ENCODE measurements around the gene KHDC4.

The KHDC4 gene

DNA sequence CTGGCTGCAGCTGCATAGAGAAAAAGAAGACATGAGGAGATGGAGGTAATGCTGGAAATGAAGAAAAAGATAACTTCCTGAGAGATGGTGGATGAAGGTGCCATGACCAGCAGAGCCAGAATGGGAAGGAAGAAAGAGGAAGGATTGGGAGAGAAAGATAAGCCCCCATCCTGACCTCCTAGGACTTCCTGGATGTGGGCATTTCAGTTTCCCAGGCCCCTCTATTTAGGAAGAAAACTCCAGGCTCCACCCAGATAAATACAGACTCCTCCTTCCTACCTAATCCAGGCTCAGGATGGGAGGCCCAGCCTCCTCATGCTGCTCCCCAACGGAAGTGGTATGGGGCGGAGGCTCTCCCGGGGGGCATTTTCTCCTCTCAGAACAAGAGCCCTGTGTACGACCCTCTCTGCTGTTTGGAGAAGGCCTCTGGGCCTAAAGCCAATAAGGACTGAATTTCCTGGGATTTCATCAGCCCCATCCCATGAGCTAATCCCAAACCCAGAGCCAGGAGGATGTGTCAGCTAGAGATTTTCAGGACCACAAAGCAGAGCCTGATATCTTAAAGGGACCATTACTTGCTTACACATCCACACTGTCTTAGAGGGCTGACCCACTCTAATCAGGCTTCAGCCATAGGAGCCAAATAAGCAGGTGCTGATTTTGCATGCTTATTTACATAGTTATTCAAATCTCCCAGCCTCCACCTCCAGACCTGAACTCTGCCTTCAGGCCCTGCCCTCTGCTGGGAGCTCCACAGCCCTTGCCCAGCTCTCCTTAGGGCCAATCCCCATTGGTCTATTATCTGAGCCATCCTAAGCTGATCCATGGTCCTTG is 49.2 kb upstream of the KHDC4 start (continued):
- TF ChIP-seq ZNF837 (tag by site-specific recombination; IDR thresholded peaks at IDR 0.05) (no peak), EGR2 (tag by site-specific recombination; IDR thresholded peaks at IDR 0.05; ENCODE audit: low read depth) (no peak), HOXC10 (CRISPR knock-in tag; IDR thresholded peaks at IDR 0.05) (no peak), GLIS2 (tag by site-specific recombination; IDR thresholded peaks at IDR 0.05) (peak; percentile 55), ZNF830 (tag by site-specific recombination; IDR thresholded peaks at IDR 0.05; ENCODE audit: low read depth) (no peak), TRIM28 (IDR thresholded peaks at IDR 0.05; ENCODE audit: borderline replicate concordance, low read length) (peak; percentile 96; the same call in 1 of the 2 replicates), KLF8 (tag by site-specific recombination; IDR thresholded peaks at IDR 0.05) (0 out of 2 replicates have a peak, but pooled peaks have one; percentile 30), ZNF394 (tag by site-specific recombination; IDR thresholded peaks at IDR 0.05; ENCODE audit: borderline replicate concordance) (peak; percentile 89), ZNF558 (tag by site-specific recombination; IDR thresholded peaks at IDR 0.05) (peak; percentile 67; the same call in 1 of the 2 replicates), ZNF555 (tag by site-specific recombination; conservative IDR thresholded peaks at IDR 0.05) (no peak), FEZF1 (tag by site-specific recombination; IDR thresholded peaks at IDR 0.05) (0 out of 2 replicates have a peak, but pooled peaks have one; percentile 26), ZNF610 (tag by site-specific recombination; IDR thresholded peaks at IDR 0.05; ENCODE audit: borderline replicate concordance) (peak; percentile 79; the same call in 1 of the 2 replicates), ZNF274 (IDR thresholded peaks at IDR 0.05; ENCODE audit: low read length) (no peak), ZNF274 (tag by site-specific recombination; IDR thresholded peaks at IDR 0.05; ENCODE audit: borderline replicate concordance) (no peak), ZBTB48 (tag by site-specific recombination; IDR thresholded peaks at IDR 0.05) (peak; percentile 98), ZNF560 (tag by site-specific recombination; IDR thresholded peaks at IDR 0.05; ENCODE audit: borderline replicate concordance) (no peak), SP3 (tag by site-specific recombination; IDR thresholded peaks at IDR 0.05) (peak; percentile 78), ZBTB21 (tag by site-specific recombination; IDR thresholded peaks at IDR 0.05) (peak; percentile 57; the same call in 1 of the 2 replicates), ZSCAN23 (tag by site-specific recombination; IDR thresholded peaks at IDR 0.05) (no peak), ZNF121 (tag by site-specific recombination; IDR thresholded peaks at IDR 0.05) (no peak), ZNF692 (tag by site-specific recombination; IDR thresholded peaks at IDR 0.05) (peak; percentile 66)
- TF ChIP-seq, protein P1, sequence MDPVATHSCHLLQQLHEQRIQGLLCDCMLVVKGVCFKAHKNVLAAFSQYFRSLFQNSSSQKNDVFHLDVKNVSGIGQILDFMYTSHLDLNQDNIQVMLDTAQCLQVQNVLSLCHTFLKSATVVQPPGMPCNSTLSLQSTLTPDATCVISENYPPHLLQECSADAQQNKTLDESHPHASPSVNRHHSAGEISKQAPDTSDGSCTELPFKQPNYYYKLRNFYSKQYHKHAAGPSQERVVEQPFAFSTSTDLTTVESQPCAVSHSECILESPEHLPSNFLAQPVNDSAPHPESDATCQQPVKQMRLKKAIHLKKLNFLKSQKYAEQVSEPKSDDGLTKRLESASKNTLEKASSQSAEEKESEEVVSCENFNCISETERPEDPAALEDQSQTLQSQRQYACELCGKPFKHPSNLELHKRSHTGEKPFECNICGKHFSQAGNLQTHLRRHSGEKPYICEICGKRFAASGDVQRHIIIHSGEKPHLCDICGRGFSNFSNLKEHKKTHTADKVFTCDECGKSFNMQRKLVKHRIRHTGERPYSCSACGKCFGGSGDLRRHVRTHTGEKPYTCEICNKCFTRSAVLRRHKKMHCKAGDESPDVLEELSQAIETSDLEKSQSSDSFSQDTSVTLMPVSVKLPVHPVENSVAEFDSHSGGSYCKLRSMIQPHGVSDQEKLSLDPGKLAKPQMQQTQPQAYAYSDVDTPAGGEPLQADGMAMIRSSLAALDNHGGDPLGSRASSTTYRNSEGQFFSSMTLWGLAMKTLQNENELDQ (tag by site-specific recombination; IDR thresholded peaks at IDR 0.05; ENCODE audit: low read depth), result no peak
- TF ChIP-seq, protein P2, sequence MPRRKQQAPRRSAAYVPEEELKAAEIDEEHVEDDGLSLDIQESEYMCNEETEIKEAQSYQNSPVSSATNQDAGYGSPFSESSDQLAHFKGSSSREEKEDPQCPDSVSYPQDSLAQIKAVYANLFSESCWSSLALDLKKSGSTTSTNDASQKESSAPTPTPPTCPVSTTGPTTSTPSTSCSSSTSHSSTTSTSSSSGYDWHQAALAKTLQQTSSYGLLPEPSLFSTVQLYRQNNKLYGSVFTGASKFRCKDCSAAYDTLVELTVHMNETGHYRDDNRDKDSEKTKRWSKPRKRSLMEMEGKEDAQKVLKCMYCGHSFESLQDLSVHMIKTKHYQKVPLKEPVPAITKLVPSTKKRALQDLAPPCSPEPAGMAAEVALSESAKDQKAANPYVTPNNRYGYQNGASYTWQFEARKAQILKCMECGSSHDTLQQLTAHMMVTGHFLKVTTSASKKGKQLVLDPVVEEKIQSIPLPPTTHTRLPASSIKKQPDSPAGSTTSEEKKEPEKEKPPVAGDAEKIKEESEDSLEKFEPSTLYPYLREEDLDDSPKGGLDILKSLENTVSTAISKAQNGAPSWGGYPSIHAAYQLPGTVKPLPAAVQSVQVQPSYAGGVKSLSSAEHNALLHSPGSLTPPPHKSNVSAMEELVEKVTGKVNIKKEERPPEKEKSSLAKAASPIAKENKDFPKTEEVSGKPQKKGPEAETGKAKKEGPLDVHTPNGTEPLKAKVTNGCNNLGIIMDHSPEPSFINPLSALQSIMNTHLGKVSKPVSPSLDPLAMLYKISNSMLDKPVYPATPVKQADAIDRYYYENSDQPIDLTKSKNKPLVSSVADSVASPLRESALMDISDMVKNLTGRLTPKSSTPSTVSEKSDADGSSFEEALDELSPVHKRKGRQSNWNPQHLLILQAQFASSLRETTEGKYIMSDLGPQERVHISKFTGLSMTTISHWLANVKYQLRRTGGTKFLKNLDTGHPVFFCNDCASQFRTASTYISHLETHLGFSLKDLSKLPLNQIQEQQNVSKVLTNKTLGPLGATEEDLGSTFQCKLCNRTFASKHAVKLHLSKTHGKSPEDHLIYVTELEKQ (tag by site-specific recombination; IDR thresholded peaks at IDR 0.05; ENCODE audit: borderline replicate concordance), result no peak
- TF ChIP-seq, protein P3, sequence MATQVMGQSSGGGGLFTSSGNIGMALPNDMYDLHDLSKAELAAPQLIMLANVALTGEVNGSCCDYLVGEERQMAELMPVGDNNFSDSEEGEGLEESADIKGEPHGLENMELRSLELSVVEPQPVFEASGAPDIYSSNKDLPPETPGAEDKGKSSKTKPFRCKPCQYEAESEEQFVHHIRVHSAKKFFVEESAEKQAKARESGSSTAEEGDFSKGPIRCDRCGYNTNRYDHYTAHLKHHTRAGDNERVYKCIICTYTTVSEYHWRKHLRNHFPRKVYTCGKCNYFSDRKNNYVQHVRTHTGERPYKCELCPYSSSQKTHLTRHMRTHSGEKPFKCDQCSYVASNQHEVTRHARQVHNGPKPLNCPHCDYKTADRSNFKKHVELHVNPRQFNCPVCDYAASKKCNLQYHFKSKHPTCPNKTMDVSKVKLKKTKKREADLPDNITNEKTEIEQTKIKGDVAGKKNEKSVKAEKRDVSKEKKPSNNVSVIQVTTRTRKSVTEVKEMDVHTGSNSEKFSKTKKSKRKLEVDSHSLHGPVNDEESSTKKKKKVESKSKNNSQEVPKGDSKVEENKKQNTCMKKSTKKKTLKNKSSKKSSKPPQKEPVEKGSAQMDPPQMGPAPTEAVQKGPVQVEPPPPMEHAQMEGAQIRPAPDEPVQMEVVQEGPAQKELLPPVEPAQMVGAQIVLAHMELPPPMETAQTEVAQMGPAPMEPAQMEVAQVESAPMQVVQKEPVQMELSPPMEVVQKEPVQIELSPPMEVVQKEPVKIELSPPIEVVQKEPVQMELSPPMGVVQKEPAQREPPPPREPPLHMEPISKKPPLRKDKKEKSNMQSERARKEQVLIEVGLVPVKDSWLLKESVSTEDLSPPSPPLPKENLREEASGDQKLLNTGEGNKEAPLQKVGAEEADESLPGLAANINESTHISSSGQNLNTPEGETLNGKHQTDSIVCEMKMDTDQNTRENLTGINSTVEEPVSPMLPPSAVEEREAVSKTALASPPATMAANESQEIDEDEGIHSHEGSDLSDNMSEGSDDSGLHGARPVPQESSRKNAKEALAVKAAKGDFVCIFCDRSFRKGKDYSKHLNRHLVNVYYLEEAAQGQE (tag by site-specific recombination; IDR thresholded peaks at IDR 0.05), result peak; percentile 55; the same call in 1 of the 2 replicates
- TF ChIP-seq, protein P4, sequence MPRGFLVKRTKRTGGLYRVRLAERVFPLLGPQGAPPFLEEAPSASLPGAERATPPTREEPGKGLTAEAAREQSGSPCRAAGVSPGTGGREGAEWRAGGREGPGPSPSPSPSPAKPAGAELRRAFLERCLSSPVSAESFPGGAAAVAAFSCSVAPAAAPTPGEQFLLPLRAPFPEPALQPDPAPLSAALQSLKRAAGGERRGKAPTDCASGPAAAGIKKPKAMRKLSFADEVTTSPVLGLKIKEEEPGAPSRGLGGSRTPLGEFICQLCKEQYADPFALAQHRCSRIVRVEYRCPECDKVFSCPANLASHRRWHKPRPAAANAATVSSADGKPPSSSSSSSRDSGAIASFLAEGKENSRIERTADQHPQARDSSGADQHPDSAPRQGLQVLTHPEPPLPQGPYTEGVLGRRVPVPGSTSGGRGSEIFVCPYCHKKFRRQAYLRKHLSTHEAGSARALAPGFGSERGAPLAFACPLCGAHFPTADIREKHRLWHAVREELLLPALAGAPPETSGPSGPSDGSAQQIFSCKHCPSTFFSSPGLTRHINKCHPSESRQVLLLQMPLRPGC (tag by site-specific recombination; IDR thresholded peaks at IDR 0.05), result no peak

All from HEK293 (cell line).